ENCODE results near the gene EFNA5.

The EFNA5 gene

GRCh38 chr5:107630184-107630583, 40.6 kb downstream of the EFNA5 start:
- no peaks in the 10 kb centered on the region for H3K9me3 ChIP-seq (ENCODE audit: severe bottlenecking)
- H3K4me3 ChIP-seq (ENCODE audit: low read depth, low read length), result no peak overlapping the region
- H3K27me3 ChIP-seq (ENCODE audit: insufficient read depth, low read depth, severe bottlenecking), result no peaks in the 10 kb centered on the region
- TF ChIP-seq CTCF (IDR thresholded peaks at IDR 0.05; ENCODE audit: low read depth, low read length), result no peak
- no peak for DNase-seq
- no peaks in the 10 kb centered on the region for H3K36me3 ChIP-seq
- H3K27ac ChIP-seq, result no peak overlapping the region

- Histone ChIP-seq H3K36me3 (no peaks in the 10 kb centered on the region), H3K27ac (no peak overlapping the region), H3K4me3 (ENCODE audit: low read depth, low read length) (no peak overlapping the region), H3K27me3 (ENCODE audit: insufficient read depth, low read depth, severe bottlenecking) (no peaks in the 10 kb centered on the region), H3K9me3 (ENCODE audit: severe bottlenecking) (no peaks in the 10 kb centered on the region)
- TF ChIP-seq CTCF (IDR thresholded peaks at IDR 0.05; ENCODE audit: low read depth, low read length), result no peak
- no peak for DNase-seq
Measured at GRCh38 chr5:107624235-107624634, 46.5 kb downstream of the EFNA5 start.

DNA sequence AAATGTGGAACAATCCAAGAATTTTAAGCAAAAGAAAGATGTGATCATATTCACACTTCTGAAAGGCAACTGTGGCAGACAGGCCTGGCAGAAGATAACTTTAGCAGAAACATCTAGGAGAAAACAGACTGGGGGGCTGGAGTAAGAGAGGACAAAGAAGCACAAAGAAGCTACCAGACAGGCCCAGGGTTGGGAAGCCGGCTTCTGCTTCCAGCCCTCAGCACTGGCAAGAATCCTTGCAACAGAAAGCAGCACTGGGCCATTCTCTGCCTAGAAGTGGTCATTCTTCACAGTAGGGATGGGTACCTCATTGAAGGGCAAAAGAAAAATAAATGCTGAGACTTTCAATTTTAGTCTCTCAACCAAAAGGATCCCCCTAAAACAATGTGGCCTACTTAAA, 49.6 kb downstream of the EFNA5 start:
- Histone ChIP-seq H3K4me3 (ENCODE audit: low read depth, low read length) (no peak overlapping the region), H3K36me3 (no peaks in the 10 kb centered on the region), H3K9me3 (ENCODE audit: severe bottlenecking) (no peaks in the 10 kb centered on the region), H3K27ac (no peak overlapping the region), H3K27me3 (ENCODE audit: insufficient read depth, low read depth, severe bottlenecking) (no peaks in the 10 kb centered on the region)
- no peak for TF ChIP-seq CTCF (IDR thresholded peaks at IDR 0.05; ENCODE audit: low read depth, low read length)
- DNase-seq, result no peak

DNA sequence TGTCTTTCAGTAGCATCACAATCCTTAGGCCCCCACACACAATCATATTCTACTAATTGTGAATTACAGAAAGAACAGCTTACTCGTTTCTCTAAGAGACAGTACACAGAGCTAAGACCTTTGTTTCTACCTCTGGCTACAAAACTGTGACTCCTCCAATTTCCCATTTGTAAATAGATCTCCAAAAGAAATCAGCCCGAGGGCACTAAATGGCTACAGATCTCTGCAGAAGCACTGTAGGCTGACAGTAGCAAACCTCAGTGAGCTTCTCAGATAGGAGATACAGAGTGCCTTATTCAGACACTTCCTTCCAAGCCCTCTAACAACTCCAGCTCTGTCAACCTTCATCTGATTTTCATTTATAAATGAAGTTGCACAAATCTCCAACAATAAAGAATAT, 51.0 kb downstream of the EFNA5 start:
- H3K9me3 ChIP-seq (ENCODE audit: severe bottlenecking), result no peaks in the 10 kb centered on the region
- H3K36me3 ChIP-seq, result no peaks in the 10 kb centered on the region
- H3K27ac ChIP-seq, result no peak overlapping the region
- no peak for DNase-seq
- no peak for TF ChIP-seq CTCF (IDR thresholded peaks at IDR 0.05; ENCODE audit: low read depth, low read length)
- no peak overlapping the region for H3K4me3 ChIP-seq (ENCODE audit: low read depth, low read length)
- no peaks in the 10 kb centered on the region for H3K27me3 ChIP-seq (ENCODE audit: insufficient read depth, low read depth, severe bottlenecking)

GRCh38 chr5:107618242-107618641, 52.5 kb downstream of the EFNA5 start:
- DNase-seq, result no peak
- Histone ChIP-seq H3K9me3 (ENCODE audit: severe bottlenecking) (no peaks in the 10 kb centered on the region), H3K36me3 (no peaks in the 10 kb centered on the region), H3K4me3 (ENCODE audit: low read depth, low read length) (no peak overlapping the region), H3K27ac (no peak overlapping the region), H3K27me3 (ENCODE audit: insufficient read depth, low read depth, severe bottlenecking) (no peaks in the 10 kb centered on the region)
- no peak for TF ChIP-seq CTCF (IDR thresholded peaks at IDR 0.05; ENCODE audit: low read depth, low read length)

DNA sequence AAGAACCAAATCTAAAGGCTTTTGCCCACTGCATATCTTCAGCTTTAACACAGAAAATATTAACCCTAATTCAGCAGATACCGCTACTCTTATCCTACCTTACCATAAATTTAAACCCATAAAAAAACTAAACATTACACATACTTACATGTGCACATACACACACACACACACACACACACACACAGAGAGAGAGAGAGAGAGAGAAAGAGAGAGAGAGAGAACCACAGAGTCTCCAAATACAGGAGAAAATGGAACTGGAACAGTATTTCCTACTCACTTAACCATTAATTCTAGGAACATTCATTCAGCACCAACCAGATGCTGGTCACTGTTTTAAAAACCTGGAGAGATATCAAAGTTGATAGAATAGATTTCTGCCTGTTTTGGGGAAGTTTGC, 53.7 kb downstream of the EFNA5 start:
- H3K36me3 ChIP-seq, result no peaks in the 10 kb centered on the region
- H3K9me3 ChIP-seq (ENCODE audit: severe bottlenecking), result no peaks in the 10 kb centered on the region
- no peak for DNase-seq
- TF ChIP-seq CTCF (IDR thresholded peaks at IDR 0.05; ENCODE audit: low read depth, low read length), result no peak
- no peak overlapping the region for H3K27ac ChIP-seq
- H3K4me3 ChIP-seq (ENCODE audit: low read depth, low read length), result no peak overlapping the region
- no peaks in the 10 kb centered on the region for H3K27me3 ChIP-seq (ENCODE audit: insufficient read depth, low read depth, severe bottlenecking)

All from WERI-Rb-1 (cell line).